Fibroblast of skin of scalp (primary cell): Measurements from ENCODE around the gene ARL15.
"Not testable (repeated sequence)": the region's sequence is repeated elsewhere in the genome, so short reads cannot be mapped to it uniquely, and the experiment has no call there.

Experiments used
- DNase-seq: peaks from one replicate; pipeline ENCODE4 v3.0.0-alpha.2; 2013

The ARL15 gene

GRCh38 chr5:54021431-54022164 lies 288.8 kb downstream of the ARL15 start:
- DNase-seq = peak; percentile 64

- DNase-seq = peak; percentile 9
These were observed 291.9 kb downstream of the ARL15 start for GRCh38 chr5:54018438-54018837.

DNA sequence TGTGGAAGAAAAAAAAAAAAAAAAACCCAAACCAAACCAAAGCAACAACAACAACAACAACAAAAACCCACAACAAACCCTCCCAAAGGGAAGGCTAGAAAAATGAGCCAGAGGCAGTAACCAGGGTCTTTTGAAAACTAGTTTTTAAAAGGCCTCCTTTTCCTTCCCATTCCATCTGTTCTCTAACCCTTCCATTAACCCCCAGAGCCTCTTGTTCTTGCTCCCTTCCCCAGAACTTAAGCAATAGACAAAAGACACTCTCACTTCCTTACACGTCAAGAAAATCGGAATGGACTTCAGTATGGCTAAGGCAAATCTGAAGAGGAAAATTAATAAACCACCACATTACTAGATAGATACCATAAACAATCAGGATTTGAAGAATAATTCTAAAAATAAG lies 292.8 kb downstream of the ARL15 start:
- DNase-seq = no peak

GRCh38 chr5:54013556-54014194 lies 296.7 kb downstream of the ARL15 start:
- peak; percentile 84 for DNase-seq

GRCh38 chr5:54009828-54010227 lies 300.5 kb downstream of the ARL15 start:
- no peak for DNase-seq

GRCh38 chr5:54009357-54009756 lies 301.0 kb downstream of the ARL15 start:
- DNase-seq = no peak

GRCh38 chr5:54007827-54008777 lies 302.3 kb downstream of the ARL15 start:
- DNase-seq = peak; percentile 58

- no peak for DNase-seq
These were observed 305.7 kb downstream of the ARL15 start for GRCh38 chr5:54004697-54005096.

DNA sequence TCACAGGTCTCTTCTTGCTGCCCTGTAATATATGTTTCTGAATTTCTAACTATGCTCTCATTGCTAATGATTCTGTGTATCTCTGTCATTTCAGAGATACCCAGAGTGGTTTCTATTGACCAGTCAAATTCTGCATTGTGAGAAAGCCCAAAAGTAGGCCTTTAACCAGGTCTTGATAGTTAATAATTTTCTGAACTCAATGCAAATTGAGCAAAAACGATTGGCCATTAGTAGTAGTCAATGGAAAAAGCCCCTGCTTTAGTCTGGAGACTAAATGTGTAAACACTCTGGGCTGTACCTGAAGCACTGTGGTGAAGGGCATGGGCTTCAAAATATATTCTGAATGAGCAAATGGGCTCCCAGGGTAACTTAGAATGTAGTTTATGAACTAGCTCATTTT lies 307.6 kb downstream of the ARL15 start:
- DNase-seq = no peak

- DNase-seq = no peak
These were observed 308.2 kb downstream of the ARL15 start for GRCh38 chr5:54001976-54002775.

GRCh38 chr5:54000011-54000410 lies 310.4 kb downstream of the ARL15 start:
- DNase-seq = no peak

DNA sequence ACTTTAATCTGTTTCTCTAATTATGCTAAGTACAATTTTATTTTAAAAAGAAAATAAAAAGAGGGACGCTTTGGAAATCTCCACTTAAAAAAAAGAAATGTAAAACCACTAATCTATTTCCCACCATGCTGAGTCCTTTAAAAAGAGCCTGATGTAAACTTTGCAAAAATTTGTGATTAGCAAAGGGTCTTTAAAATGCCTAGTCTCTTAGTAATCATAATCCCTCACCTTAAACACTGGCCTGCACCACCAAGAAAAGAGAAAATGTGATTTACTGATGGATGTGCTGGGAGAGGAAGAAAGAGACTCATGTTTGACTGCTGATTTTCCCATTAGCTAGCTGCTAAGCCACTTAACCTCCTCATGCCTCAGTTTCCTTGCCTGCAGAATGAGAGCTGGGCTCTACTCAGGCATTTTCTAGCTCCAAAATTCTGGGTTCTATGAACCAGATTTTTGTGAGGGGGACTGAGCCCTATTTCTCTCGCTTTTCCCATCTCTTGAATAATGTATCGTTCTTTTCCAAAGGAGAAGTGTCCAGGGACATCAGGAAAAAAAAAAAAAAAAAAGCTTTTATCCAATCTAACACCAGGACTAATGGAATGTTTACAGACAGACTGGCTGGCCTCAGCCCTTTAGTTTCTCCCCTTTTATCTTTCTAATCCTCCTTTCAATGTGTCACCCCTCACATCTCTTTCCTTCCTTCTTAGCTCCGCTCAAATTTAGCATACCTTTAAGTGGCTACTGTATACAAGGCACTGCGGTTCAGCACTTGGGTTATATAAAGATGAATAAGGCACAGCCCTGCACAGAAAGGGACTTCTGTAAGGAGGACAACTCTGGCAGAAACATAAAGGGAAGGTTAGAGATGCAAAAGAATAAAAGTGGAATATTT lies 312.4 kb downstream of the ARL15 start:
- no peak for DNase-seq

DNA sequence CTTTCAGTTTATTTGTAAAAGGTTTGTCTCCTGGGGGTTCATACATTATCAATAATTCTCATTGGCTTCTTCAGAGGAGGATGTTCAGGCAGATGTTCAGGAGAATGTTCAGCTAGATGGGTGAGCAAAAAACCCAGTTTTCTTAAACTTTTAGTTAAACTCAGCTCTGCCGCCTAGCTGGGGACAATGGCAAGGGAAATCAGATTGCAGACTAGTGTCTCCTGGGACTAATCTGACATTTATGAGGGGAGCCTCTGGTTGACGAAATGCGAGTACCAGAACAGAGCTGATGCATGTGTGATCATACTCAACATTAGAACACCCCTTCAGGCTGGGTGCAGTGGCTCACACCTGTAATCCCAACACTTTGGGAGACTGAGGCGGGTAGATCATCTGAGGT lies 314.4 kb downstream of the ARL15 start:
- DNase-seq = no peak

GRCh38 chr5:53994148-53994547 lies 316.2 kb downstream of the ARL15 start:
- peak; percentile 79 for DNase-seq

GRCh38 chr5:53991942-53992341 lies 318.4 kb downstream of the ARL15 start:
- no peak for DNase-seq

DNA sequence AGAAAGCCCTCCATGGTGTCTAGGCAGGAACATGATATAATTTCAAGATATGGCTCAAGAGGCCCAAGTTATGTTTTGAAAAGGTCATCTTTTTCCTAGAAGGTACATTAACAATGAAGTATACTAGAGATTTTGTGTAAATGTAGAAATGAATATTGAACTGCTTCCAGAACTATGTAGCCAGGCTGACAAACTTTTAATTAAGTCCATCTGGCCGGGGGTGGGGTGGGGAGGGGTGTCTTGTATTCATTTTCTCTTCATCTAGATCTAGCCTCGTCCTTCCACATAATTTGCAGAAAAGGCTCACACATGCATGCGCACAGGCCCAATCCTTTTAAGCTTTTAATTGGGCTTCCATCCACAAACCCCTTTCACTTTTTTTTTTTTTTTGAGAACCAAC lies 323.3 kb downstream of the ARL15 start:
- no peak for DNase-seq

DNA sequence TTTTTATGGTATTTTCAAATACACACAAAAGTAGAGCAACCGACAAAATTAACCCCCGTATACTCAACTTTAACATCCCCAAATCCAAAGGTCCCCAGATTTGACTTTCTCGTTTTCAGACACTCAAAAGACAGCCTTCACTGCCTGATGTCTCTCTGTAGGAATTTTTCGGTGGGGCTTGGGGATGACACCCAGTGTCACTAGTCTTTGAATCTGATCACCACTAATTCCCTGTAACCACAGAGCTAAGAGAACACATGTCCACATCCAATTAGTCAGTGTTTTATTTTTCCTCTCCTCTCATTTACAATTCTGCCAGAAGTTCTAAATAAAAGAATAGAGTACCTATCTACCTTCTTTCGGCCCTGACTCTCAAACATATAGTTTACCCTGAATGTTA lies 324.6 kb downstream of the ARL15 start:
- no peak for DNase-seq

DNA sequence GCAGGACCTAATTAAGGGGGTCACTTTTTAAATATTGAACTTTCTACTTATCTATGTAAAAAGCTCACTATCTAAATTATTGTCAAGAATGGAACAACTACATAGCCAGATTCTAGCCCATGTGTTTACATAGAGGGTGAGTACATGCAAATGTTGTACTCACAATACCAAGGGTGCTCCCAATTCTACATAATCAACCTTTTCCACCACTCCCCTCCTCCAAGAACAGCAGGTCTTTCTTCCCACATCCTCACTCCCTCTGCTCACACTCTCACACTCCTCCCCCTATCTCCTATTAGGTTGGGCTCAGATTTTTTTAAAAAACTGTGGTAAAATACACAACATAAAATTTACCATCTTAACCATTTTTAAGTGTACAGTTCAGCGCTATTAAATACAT lies 325.4 kb downstream of the ARL15 start:
- no peak for DNase-seq

DNA sequence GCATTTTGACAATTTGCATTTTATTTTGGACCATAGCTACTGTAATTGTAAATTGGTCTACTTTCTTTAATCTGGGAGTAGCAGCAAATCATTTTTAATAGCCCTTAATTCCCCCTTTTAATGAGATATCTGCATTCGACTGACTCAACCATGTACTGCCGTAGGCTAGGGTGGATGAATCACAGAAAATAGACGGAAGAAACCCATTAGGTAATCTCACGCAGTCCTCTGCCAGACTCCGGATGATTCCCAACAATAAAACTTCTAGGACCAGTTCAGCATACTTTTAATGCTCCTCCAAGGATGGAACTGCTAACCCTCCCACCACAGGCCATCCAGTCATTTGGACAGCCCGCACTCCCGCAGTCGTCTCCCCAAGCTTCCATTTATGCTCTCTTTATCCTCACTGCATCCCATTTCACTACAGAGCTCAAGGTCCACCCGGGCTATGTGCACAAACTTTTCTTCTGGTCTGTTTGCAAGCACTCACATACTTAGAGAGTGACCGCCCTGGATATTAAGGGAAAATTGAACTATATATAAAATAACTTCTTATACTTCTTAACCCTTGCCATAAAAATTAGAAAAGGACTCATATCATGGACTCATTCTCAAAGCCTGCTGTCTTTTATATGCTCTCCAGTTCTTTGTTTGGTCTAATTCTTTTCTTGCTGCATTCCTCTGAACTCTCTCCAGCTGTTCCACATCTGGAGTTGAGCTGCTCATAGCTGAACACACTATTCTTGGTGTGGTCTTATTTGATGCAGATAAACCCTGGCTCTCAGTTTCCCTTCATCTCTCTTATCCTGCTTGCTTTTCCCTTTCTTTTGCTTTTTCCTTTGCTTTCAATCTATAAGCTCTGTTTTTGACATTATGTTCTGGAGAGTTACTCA lies 326.6 kb downstream of the ARL15 start:
- no peak for DNase-seq

DNA sequence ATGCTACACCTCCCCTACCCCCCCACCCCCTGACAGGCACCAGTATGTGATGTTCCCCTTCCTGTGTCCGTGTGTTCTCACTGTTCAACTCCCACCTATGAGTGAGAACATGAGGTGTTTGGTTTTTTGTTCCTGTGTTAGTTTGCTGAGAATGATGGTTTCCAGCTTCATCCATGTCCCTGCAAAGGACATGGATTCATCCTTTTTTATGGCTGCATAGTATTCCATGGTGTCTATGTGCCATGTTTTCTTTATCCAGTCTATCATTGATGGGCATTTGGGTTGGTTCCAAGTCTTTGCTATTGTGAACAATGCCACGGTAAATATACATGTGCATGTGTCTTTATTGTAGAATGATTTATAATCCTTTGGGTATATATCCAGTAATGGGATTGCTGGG lies 328.1 kb downstream of the ARL15 start:
- DNase-seq = not testable (repeated sequence)
